ENCODE results near the gene MBOAT2. TPM values are rescaled to one million over a fixed set of nuclear protein-coding genes. Genes with fewer than 3 reads are reported as not detected.

The MBOAT2 gene
- total RNA-seq, 4 donors from 2014 or later: 20.5 to 42.8 (median 24.4) TPM

- Histone ChIP-seq H3K27ac (no peak overlapping the region), H3K4me3 (replicated peaks in 1 of 3) (no peak overlapping the region), H3K27me3 (no peaks in the 10 kb centered on the region), H3K9me3 (no peaks in the 10 kb centered on the region), H3K36me3 (no peaks in the 10 kb centered on the region), H3K4me1 (no peaks in the 10 kb centered on the region)
- no peak for DNase-seq
- intact Hi-C loops (cut with DNase I): no loop called here
- no peak for TF ChIP-seq CTCF (IDR thresholded peaks at IDR 0.05)
- no peak for TF ChIP-seq POLR2A (IDR thresholded peaks at IDR 0.05)
- 49 to 98% methylated on average over 1 of the region's 1 CpG for WGBS, 2 donors
Observed at GRCh38 chr2:8861797-8862196, 141.7 kb downstream of the MBOAT2 start.

GRCh38 chr2:8860239-8860638 lies 143.2 kb downstream of the MBOAT2 start:
- Histone ChIP-seq H3K4me1 (peaks cover 0 to 3% of the 10 kb centered on the region in 2 donors), H3K27ac (no peak overlapping the region), H3K27me3 (no peaks in the 10 kb centered on the region), H3K4me3 (replicated peaks in 1 of 3) (no peak overlapping the region), H3K9me3 (no peaks in the 10 kb centered on the region), H3K36me3 (no peaks in the 10 kb centered on the region)
- TF ChIP-seq POLR2A (IDR thresholded peaks at IDR 0.05): no peak
- no peak for TF ChIP-seq CTCF (IDR thresholded peaks at IDR 0.05)
- no peak for DNase-seq
- WGBS, 2 donors: 83 to 90% methylated on average over 2 of the region's 2 CpGs
- intact Hi-C loops (cut with DNase I): no loop called here

GRCh38 chr2:8858910-8859309 lies 144.6 kb downstream of the MBOAT2 start:
- Histone ChIP-seq H3K36me3 (no peaks in the 10 kb centered on the region), H3K9me3 (no peaks in the 10 kb centered on the region), H3K4me3 (replicated peaks in 1 of 3) (no peak overlapping the region), H3K27me3 (no peaks in the 10 kb centered on the region), H3K27ac (no peak overlapping the region), H3K4me1 (peaks cover 0 to 7% of the 10 kb centered on the region in 2 donors)
- intact Hi-C loops (cut with DNase I): no loop called here
- TF ChIP-seq CTCF (IDR thresholded peaks at IDR 0.05) (no peak), POLR2A (IDR thresholded peaks at IDR 0.05) (no peak)
- no peak for DNase-seq
- WGBS, 2 donors: 79 to 82% methylated on average over 1 of the region's 1 CpG

- Histone ChIP-seq H3K27ac (no peak overlapping the region), H3K36me3 (no peaks in the 10 kb centered on the region), H3K4me1 (peaks cover 0 to 7% of the 10 kb centered on the region in 2 donors), H3K9me3 (no peaks in the 10 kb centered on the region), H3K27me3 (no peaks in the 10 kb centered on the region), H3K4me3 (replicated peaks in 1 of 3) (no peak overlapping the region)
- TF ChIP-seq CTCF (IDR thresholded peaks at IDR 0.05) (no peak), POLR2A (IDR thresholded peaks at IDR 0.05) (no peak)
- intact Hi-C loops (cut with DNase I): no loop called here
- WGBS, 2 donors: 96 to 98% methylated on average over 7 of the region's 7 CpGs
- no peak for DNase-seq
Observed at GRCh38 chr2:8858264-8858663, 145.2 kb downstream of the MBOAT2 start.

GRCh38 chr2:8857709-8858108 lies 145.8 kb downstream of the MBOAT2 start:
- H3K36me3 ChIP-seq: no peaks in the 10 kb centered on the region
- H3K27ac ChIP-seq: no peak overlapping the region
- intact Hi-C loops (cut with DNase I): no loop called here
- peaks cover 0 to 7% of the 10 kb centered on the region in 2 donors for H3K4me1 ChIP-seq
- no peak for TF ChIP-seq POLR2A (IDR thresholded peaks at IDR 0.05)
- no peak for TF ChIP-seq CTCF (IDR thresholded peaks at IDR 0.05)
- DNase-seq: no peak
- WGBS, 2 donors: 94 to 97% methylated on average over 11 of the region's 11 CpGs
- no peaks in the 10 kb centered on the region for H3K27me3 ChIP-seq
- no peaks in the 10 kb centered on the region for H3K9me3 ChIP-seq
- H3K4me3 ChIP-seq (replicated peaks in 1 of 3): no peak overlapping the region
